Kidney (tissue), 14 donors: ENCODE data around the gene ABL1. TPM values are rescaled to one million over a fixed set of nuclear protein-coding genes. Genes with fewer than 3 reads are reported as not detected.
"Not testable (repeated sequence)": the region's sequence is repeated elsewhere in the genome, so short reads cannot be mapped to it uniquely, and the experiment has no call there.

ENCODE experiments used
- DNase-seq, 5 donors: peaks; one replicate each; pipeline ENCODE4 v3.0.0-alpha.2; 2013 to 2020
- FAIRE-seq: peaks from 2 replicates; lab custom pipeline; 2012; peaks lifted over from hg19 to GRCh38; lab: Jason Lieb, UNC
- H3K27ac ChIP-seq, 2 donors: one replicate each; pipeline ENCODE4 v1.7.0; 2013; ENCODE audit warnings: low read depth in 2 of 2, low read length in 2 of 2, inconsistent platforms in 1 of 2
- H3K27me3 ChIP-seq: one replicate; pipeline ENCODE4 v1.7.1; 2013; ENCODE audit warnings: low read length, inconsistent platforms; ENCODE audit not compliant: control insufficient read depth, insufficient read depth
- H3K36me3 ChIP-seq, 3 donors: one replicate each; pipeline versions ENCODE4 v1.7.0 to v1.7.1; 2013; ENCODE audit warnings: low read length in 3 of 3, control low read depth in 1 of 3, inconsistent platforms in 1 of 3; ENCODE audit not compliant: insufficient read depth in 3 of 3, control insufficient read depth in 2 of 3
- H3K4me1 ChIP-seq, 3 donors: one replicate each; pipeline versions ENCODE4 v1.7.0 to v1.7.1; 2013; ENCODE audit warnings: low read length in 3 of 3, inconsistent platforms in 1 of 3, low read depth in 1 of 3; ENCODE audit not compliant: control insufficient read depth in 2 of 3, insufficient read depth in 2 of 3
- H3K4me3 ChIP-seq, 3 donors: one replicate each; pipeline versions ENCODE4 v1.7.0 to v1.8.1; 2013; ENCODE audit warnings: low read length in 3 of 3, control low read depth in 1 of 3, inconsistent platforms in 1 of 3
- H3K9ac ChIP-seq, 3 donors: one replicate each; pipeline versions ENCODE4 v1.7.0 to v1.7.1; 2013; ENCODE audit warnings: low read length in 3 of 3, control low read depth in 1 of 3, inconsistent platforms in 1 of 3
- H3K9me3 ChIP-seq, 3 donors: one replicate each; pipeline versions ENCODE4 v1.7.0 to v1.7.1; 2013; ENCODE audit warnings: low read length in 3 of 3, control low read depth in 1 of 3, inconsistent platforms in 1 of 3; ENCODE audit not compliant: control insufficient read depth in 2 of 3, insufficient read depth in 1 of 3
- CTCF ChIP-seq: IDR thresholded peaks from 3 replicates; pipeline ENCODE4 v1.5.1; 2012; ENCODE audit warnings: mild to moderate bottlenecking, moderate library complexity, borderline replicate concordance; ENCODE audit not compliant: insufficient read depth; ENCODE audit errors: extremely low read depth
- intact Hi-C: fragments of 100-400 bp; cut with DNase I; formaldehyde crosslinking; loops from one replicate; pipeline ENCODE4 v1.11.1; 2022
- polyA plus RNA-seq: library from polyadenylated mRNA; stranded (reverse); fragments of 350-450 nt; fragmentation: Illumina TruSeq; extraction: RNeasy Lipid Tissue Mini Kit (QIAGEN cat#74804); gene quantifications from one replicate; pipeline ENCODE4 v1.2.3, GENCODE V29; 2014; ENCODE audit warnings: low read depth, low replicate concordance; ENCODE audit not compliant: insufficient read depth
- total RNA-seq: library from RNA; stranded (reverse); fragmentation: NEBNext Ultra II Directional; extraction: Animal tissue kit (Norgen Biotek cat#: 25700); gene quantifications from one replicate; pipeline ENCODE4 v1.2.1, GENCODE V29; 2021
- donor health status: control.
- donor health status: control.
- donor health status: control.
- donor health status: control.
- donor health status: control.
- donor health status: DM: yes; HTN: yes; CAD: no.
- donor health status: Normal renal cell carcinoma (clear cell type).

The ABL1 gene
- total and polyA plus RNA-seq, 2 donors from 2014 or later: 15.0 to 63.6 TPM

GRCh38 chr9:130908878-130909355 lies 73.9 kb downstream of the ABL1 start:
- Histone ChIP-seq H3K9me3 (no peaks in the 10 kb centered on the region), H3K4me1 (no peaks in the 10 kb centered on the region), H3K9ac (no peak overlapping the region), H3K27ac (no peak overlapping the region), H3K27me3 (no peaks in the 10 kb centered on the region), H3K36me3 (no peaks in the 10 kb centered on the region), H3K4me3 (no peak overlapping the region)
- intact Hi-C loops: no loop called here
- DNase-seq (no peak), FAIRE-seq (no peak)
- no peak for TF ChIP-seq CTCF

GRCh38 chr9:130910041-130910440 lies 75.0 kb downstream of the ABL1 start:
- DNase-seq, H3K4me1 ChIP-seq, H3K9me3 ChIP-seq, H3K27ac ChIP-seq, H3K36me3 ChIP-seq, intact Hi-C loops, H3K27me3 ChIP-seq, H3K4me3 ChIP-seq, FAIRE-seq, H3K9ac ChIP-seq: not testable (repeated sequence)

- H3K9me3 ChIP-seq, H3K27ac ChIP-seq, DNase-seq, H3K9ac ChIP-seq, H3K36me3 ChIP-seq, H3K27me3 ChIP-seq, FAIRE-seq, intact Hi-C loops, H3K4me3 ChIP-seq, H3K4me1 ChIP-seq: not testable (repeated sequence)
These were observed 75.6 kb downstream of the ABL1 start for GRCh38 chr9:130910670-130911069.

- no peak for TF ChIP-seq CTCF
- Histone ChIP-seq H3K9ac (no peak overlapping the region), H3K4me3 (no peak overlapping the region), H3K27ac (no peak overlapping the region), H3K36me3 (no peaks in the 10 kb centered on the region), H3K9me3 (no peaks in the 10 kb centered on the region), H3K4me1 (no peaks in the 10 kb centered on the region), H3K27me3 (no peaks in the 10 kb centered on the region)
- FAIRE-seq (no peak), DNase-seq (no peak)
- intact Hi-C loops: no loop called here
These were observed 76.4 kb downstream of the ABL1 start for GRCh38 chr9:130911254-130912049.
